Raji (cell line): ENCODE data around the gene CCDC73.

ENCODE experiments used
- POLR2A ChIP-seq: IDR thresholded peaks from 2 replicates; pipeline ENCODE4 v1.6.1; 2011; ENCODE audit warnings: low read depth, low read length, control low read depth; ENCODE audit not compliant: insufficient read depth

Gene CCDC73

DNA sequence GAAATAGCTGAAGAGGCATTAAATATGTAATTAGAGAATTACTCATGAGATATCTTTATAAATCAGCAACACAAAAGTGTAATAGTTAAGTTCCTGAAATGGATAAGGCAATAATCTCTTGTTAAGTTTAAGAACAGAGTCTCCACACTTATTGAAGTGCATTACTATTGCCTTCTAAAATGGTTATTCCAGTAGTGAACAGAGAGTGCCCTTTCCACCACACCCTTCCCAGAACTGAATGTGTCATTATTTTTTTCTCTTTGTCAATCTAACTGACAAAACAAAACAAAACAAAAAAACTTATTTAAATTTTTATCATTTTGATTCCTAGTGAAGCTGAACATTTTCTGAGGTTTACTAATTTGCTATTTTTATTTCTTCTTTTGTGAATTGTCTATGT, 26.0 kb upstream of the CCDC73 start:
- TF ChIP-seq POLR2A = no peak

DNA sequence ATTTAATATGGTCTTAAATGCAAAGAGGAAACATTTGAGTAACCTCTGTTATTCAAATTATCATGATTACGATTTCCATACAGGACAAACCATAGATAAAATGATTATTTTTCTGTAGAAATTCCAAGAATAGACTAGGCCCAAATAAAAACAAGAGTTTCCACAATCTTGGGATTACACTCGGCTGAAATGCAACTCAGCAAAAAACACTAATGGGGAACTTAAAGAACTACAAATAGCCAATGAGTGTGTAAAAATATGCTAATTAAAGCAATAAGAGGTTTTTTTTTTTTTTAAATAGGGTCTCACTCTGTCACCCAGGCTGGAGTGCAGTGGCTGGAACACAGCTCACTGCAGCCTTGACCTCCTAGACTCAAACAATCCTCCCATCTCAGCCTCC, 24.7 kb upstream of the CCDC73 start:
- no peak for TF ChIP-seq POLR2A

DNA sequence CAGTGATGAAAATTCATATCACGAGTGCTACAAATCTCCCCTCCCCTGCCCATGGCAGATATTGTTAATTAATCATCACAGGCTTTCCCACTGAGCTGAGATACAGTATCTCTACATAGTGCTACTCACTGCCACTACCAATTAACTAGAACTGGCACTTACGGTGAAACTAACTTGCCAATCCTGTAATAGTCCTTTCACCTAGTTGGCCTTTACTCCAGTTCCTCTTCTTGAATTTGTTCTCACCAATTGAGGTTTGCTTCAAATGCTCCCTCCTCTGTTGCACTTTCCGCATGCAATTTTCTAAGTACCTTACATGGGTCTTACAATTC, 23.4 kb upstream of the CCDC73 start:
- no peak for TF ChIP-seq POLR2A

DNA sequence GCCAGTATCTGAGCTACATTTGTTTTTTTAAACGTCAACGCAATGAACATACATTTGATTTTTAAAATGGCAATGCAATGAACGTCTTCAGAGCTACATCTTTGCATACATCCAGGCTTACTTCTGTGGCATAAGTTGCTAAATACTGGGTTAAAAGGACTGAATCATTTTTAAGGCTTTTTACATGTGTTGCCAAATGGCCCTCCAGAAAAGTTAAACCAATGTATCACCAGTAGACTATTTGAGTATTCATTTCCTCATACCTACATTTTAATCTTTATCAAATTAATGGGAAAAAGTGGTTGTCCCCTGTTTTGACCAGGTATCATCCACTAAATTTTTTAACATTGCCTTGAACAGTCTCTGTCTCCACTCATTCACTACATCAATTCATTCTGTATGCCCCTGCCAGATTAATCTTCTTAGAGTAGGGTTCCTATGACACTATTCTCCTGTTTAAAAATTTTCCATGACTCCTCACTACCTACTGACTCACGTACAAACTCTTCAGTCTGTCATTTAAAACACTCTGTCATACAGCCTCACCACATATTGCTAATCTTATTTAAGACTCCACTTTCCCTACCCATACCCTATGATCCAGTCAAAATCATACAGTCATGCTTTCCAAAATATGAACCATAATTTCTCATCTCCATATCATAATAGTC, 22.9 kb upstream of the CCDC73 start:
- no peak for TF ChIP-seq POLR2A

DNA sequence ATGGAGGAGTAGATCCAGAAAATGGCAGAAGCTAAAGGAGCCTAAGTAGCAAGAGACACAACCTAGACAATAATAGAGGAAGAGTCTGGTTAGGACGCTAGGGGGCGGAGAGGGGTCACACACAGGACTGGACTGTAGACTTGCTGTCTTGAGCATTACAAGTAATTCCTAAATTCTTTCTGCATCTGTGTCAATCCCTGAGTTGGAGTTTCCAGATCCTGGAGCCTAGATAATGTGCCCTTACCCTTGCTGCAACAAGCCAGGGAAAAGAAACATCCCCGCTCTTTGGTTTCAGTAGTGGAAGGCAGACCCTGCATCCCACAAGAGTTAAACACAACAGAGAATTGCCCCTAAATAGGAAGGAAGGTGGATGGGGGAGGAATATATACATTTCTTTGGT, 14.9 kb upstream of the CCDC73 start:
- TF ChIP-seq POLR2A = no peak

DNA sequence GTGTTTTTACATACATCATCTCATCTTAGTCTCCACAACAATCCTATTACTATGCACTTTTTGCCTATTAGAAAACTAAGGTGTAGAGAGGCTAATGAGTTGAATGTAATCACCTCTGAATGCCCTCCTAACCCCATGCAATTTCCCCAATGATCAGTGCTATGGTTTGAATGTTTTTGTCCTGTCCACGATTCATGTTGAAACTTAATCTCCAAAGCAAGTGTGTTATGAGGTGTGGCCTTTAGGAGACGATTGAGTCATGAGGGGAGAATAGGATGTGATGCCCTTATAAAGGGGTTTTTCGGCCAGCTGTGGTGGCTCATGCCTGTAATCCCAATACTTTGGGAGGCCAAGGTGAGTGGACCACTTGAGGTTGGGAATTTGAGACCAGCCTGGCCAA, 2.0 kb upstream of the CCDC73 start:
- TF ChIP-seq POLR2A = no peak

DNA sequence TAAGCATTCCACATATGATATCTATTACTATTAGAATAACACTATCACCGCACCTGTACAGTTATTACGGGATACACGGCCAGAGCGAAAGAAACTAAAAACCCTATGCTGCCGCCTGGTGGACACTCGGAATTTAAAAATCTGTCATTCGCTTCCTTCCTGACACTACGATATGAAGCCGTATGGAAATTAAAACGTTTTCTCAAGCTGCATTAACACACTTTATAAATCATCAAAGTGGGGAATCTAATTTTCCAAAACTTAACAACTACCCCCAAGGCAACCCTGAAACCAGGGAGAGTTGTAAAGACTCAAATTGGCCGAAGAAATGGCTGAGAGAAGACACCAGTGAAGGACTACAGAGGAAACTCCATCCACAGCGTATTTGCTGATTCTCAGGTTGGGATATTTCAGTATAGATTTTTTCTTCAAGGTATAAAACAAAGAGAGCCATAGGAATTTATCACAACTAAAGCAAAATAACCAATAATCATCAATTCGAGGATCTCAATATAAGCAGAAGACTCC, 1.4 kb downstream of the CCDC73 start:
- TF ChIP-seq POLR2A = no peak

DNA sequence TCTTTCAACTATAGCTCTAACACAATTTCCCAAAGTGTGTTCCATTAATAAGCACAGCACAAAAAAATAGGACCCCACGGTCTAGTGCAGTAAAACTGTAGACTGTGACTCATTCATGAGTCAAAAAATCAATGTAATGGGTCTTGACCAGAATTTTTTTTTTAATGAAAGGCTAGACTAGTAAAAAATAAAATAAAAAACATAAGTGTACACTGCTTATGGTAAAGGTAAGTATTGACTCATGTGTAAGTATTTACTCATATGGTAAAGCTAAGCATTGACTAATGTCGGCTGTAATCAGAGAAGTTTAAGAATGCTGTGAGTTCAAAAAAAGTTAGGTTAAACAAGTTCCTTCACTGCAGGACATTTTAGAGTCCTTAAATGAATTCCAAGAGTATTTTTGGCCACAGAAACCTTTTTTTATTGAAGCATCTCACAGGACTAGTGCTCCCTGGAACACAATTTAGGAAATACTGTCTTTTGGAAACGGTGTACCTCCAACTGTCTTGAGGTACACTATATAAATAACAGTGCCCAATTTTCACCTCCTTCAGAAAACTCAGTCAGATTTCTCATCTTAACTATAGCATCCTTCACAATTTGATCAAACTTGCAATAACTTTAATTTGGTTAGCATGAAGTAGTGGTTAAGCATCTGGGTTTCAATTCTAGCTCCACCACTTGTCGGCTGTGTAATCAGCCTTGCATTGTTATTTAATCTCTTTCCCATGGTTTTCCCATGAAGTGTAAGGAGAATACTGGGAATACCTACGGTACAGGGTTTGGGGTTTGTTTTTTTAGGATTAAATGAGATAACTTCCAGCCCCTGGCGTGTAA, 2.1 kb downstream of the CCDC73 start:
- no peak for TF ChIP-seq POLR2A

DNA sequence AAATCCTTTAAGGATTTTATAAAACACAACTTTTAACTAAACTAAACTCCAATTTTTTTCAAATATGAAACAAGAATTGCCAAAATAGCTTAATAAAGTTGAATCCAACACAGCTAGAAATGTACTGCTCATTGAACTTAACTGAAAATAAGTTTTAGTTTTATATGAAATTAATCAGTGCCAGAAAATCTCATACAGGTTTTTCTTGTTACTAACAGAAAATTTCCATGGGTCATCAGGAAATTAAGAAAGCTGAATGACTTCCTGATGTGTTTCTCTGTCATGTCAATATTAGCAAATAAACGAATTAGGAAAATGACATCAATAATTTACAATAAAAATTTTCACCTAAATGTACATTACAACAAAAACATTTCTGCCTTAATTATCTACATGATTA, 3.5 kb downstream of the CCDC73 start:
- no peak for TF ChIP-seq POLR2A

DNA sequence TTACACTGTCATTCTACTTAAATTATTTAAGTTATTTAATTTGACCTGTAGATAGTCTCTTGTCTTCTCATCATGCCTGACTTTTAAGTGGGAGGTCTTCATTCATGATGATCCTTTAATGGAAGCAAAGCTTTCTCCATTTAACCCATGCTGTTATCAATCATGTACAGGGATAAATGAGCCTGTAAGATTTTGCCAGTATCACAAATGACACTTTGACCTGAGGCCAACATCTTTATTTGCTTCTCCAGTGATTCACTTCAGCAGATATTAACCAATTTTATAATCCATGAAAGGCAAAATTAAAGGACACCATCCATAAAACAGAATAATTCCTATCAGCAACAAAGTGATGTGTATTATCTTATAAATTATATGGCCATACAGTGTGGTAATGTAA, 7.7 kb downstream of the CCDC73 start:
- TF ChIP-seq POLR2A = no peak

DNA sequence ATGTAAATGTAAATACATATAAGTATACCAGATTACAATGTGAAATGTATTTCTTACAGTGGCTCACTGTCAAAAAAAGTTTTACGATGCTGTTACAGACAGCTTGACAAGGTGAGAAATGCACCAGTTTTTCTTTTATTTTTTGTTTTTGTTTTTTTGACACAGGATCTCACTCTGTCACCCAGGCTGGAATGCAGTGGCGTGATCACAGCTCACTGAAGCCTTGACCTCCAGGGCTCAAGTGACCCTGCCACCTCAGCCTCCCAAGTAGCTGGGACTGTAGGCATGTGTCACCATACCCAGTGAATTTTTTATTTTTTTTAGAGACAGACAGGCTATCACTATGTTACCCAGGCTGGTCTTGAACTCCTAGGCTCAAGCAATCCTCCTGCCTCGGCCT, 9.2 kb downstream of the CCDC73 start:
- no peak for TF ChIP-seq POLR2A

DNA sequence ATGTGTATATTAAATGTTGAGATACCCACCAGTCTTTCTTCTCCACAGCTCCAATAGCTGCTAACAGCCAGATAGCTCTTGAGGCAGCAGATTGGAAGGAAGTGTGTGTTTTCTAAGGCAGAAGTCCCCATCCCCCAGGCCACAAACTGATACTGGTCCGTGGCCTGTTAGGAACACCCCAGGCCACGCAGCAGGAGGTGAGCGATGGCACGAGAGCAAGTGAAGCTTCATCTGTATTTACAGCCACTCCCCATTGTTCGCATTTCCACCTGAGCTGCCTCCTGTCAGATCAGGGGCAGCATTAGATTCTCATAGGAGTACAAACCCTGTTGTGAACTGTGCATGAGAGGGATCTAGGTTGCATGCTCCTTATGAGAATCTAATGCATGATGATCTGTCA, 12.7 kb downstream of the CCDC73 start:
- no peak for TF ChIP-seq POLR2A

DNA sequence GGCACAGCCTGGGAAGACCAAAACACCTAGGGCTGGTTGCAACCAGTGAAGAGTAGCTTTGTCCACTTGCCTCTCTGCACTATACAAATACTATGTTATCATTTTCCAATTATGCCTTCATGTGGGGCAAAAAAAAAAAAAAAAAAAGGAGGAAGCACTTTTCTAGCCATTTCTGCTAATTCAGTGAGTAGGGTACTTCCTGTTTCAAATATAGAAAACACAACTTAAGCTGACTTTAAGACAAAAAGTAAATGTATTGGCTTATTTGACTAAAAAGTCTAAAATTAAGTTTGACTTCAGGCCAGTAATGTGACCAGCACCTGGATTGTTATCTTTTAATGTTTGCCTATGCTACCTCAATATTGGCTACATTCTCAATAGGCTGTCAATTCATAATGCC, 15.3 kb downstream of the CCDC73 start:
- TF ChIP-seq POLR2A = no peak

DNA sequence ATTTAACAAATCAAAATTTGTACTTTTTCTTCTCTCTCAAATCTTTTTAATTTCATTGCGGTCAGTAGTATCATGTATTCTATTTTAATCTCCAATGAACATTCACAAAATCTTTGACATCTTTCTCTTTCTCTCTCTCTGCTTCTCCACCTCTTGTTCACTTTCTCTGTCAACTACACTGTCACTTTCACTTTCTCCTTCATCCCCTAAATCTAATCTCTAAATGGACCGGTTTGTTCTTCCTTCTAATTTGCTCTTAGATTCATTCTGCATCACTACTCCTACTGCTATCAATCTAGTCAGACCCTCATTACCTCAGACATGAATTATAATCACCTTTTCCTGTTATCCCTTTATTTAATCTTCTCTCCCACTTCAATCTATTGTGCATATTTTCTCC, 18.6 kb downstream of the CCDC73 start:
- TF ChIP-seq POLR2A = no peak

DNA sequence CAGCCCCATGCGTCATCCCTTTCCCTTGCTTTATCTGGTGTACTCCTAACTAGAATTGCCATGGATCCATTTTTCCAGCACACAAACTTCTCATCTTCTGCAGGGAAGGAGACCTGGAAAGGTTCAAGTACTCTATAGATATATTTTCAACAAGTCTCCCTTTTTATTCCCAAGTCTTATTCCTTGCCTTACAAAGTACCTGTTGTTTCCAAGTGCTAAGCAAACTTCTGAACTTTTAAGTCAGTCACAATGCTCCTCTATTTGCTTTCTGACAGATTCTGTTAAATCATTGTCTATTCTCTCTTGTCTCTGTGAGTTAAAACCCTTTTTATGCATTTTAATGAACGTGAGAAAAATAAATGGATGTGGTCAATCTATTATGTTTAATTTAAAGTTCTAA, 20.4 kb downstream of the CCDC73 start:
- TF ChIP-seq POLR2A = no peak

DNA sequence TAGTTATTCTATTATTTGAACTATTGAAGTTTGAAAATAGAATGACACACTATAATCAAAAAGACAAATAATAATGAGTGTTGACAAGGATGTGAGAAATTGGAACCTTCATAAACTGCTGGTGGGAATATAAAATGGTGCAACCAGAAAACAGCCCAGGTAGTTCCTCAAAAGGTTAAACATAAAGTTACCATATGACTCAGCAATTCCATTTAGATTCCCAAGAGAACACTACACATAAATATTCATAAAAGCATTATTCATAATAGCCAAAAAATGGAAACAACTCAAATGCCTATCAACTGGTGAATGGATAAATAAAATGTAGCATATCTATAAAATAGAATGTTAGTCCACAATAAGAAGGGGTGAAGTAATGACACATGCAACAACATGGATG, 21.7 kb downstream of the CCDC73 start:
- no peak for TF ChIP-seq POLR2A
